ENCODE data around the gene CLCN2.

- TF ChIP-seq PPARA (CRISPR knock-in tag; IDR thresholded peaks at IDR 0.05; ENCODE audit: borderline replicate concordance) (no peak), CREB5 (CRISPR knock-in tag; IDR thresholded peaks at IDR 0.05; ENCODE audit: low read depth) (no peak)
Measured at GRCh38 chr3:184350618-184351017, 10.8 kb downstream of the CLCN2 start.
